ENCODE measurements around the gene ENPP4.
"Not testable (repeated sequence)": the region's sequence is repeated elsewhere in the genome, so short reads cannot be mapped to it uniquely, and the experiment has no call there.

Gene ENPP4

GRCh38 chr6:46149066-46149465 is 19.3 kb downstream of the ENPP4 start:
- H3K79me1 ChIP-seq (ENCODE audit: low read length); H3K79me2 ChIP-seq (ENCODE audit: control insufficient read depth, insufficient read depth, low read length); H4K8ac ChIP-seq (ENCODE audit: low read depth, low read length); H2BK120ac ChIP-seq (ENCODE audit: low read depth, low read length); H3K27ac ChIP-seq (ENCODE audit: low read depth, low read length); H3K36me3 ChIP-seq (ENCODE audit: control insufficient read depth, insufficient read depth, low read length); H3K4me3 ChIP-seq (ENCODE audit: low read length); H3K4ac ChIP-seq (ENCODE audit: low read depth, low read length); H3K56ac ChIP-seq (ENCODE audit: low read length); H3K27me3 ChIP-seq (ENCODE audit: insufficient read depth, low read length, poor library complexity); H3K9ac ChIP-seq (ENCODE audit: low read length); H2BK15ac ChIP-seq (replicated peaks; ENCODE audit: low read depth); H3K4me1 ChIP-seq (ENCODE audit: control insufficient read depth, low read depth, low read length); H3K4me2 ChIP-seq (ENCODE audit: low read length); H2AK5ac ChIP-seq (ENCODE audit: low read length); H3K18ac ChIP-seq (ENCODE audit: low read length); DNase-seq; H2BK5ac ChIP-seq (ENCODE audit: low read length); H3K23ac ChIP-seq (ENCODE audit: low read length); H4K5ac ChIP-seq (ENCODE audit: low read length): not testable (repeated sequence)
- WGBS (ENCODE audit: extremely low coverage, insufficient coverage, low lambda C conversion rate): no CpG with 5 or more reads among the region's 3 CpGs

- Histone ChIP-seq H2BK15ac (replicated peaks; ENCODE audit: low read depth) (no peak overlapping the region), H3K56ac (ENCODE audit: low read length) (no peak overlapping the region), H3K27ac (ENCODE audit: low read depth, low read length) (no peak overlapping the region), H4K5ac (ENCODE audit: low read length) (no peak overlapping the region), H3K18ac (ENCODE audit: low read length) (no peak overlapping the region), H3K4me2 (ENCODE audit: low read length) (no peak overlapping the region), H2AK5ac (ENCODE audit: low read length) (no peak overlapping the region), H3K79me2 (ENCODE audit: control insufficient read depth, insufficient read depth, low read length) (no peaks in the 10 kb centered on the region), H3K4me3 (ENCODE audit: low read length) (no peak overlapping the region), H3K79me1 (ENCODE audit: low read length) (no peaks in the 10 kb centered on the region), H3K27me3 (ENCODE audit: insufficient read depth, low read length, poor library complexity) (no peaks in the 10 kb centered on the region), H3K9ac (ENCODE audit: low read length) (no peak overlapping the region), H4K8ac (ENCODE audit: low read depth, low read length) (no peak overlapping the region), H3K4ac (ENCODE audit: low read depth, low read length) (no peak overlapping the region), H3K36me3 (ENCODE audit: control insufficient read depth, insufficient read depth, low read length) (no peaks in the 10 kb centered on the region), H3K4me1 (ENCODE audit: control insufficient read depth, low read depth, low read length) (no peaks in the 10 kb centered on the region), H3K23ac (ENCODE audit: low read length) (no peak overlapping the region), H2BK5ac (ENCODE audit: low read length) (no peak overlapping the region), H2BK120ac (ENCODE audit: low read depth, low read length) (no peak overlapping the region)
- no peak for DNase-seq
Observed at GRCh38 chr6:46156701-46157100, 26.9 kb downstream of the ENPP4 start.

GRCh38 chr6:46159229-46159628 is 29.4 kb downstream of the ENPP4 start:
- Histone ChIP-seq H3K9ac (ENCODE audit: low read length) (no peak overlapping the region), H2BK5ac (ENCODE audit: low read length) (no peak overlapping the region), H2BK120ac (ENCODE audit: low read depth, low read length) (no peak overlapping the region), H2BK15ac (replicated peaks; ENCODE audit: low read depth) (no peak overlapping the region), H3K56ac (ENCODE audit: low read length) (no peak overlapping the region), H4K8ac (ENCODE audit: low read depth, low read length) (no peak overlapping the region), H3K4me3 (ENCODE audit: low read length) (no peak overlapping the region), H3K79me1 (ENCODE audit: low read length) (no peaks in the 10 kb centered on the region), H3K27ac (ENCODE audit: low read depth, low read length) (no peak overlapping the region), H3K36me3 (ENCODE audit: control insufficient read depth, insufficient read depth, low read length) (no peaks in the 10 kb centered on the region), H4K5ac (ENCODE audit: low read length) (no peak overlapping the region), H2AK5ac (ENCODE audit: low read length) (no peak overlapping the region), H3K23ac (ENCODE audit: low read length) (no peak overlapping the region), H3K18ac (ENCODE audit: low read length) (no peak overlapping the region), H3K4me1 (ENCODE audit: control insufficient read depth, low read depth, low read length) (no peaks in the 10 kb centered on the region), H3K27me3 (ENCODE audit: insufficient read depth, low read length, poor library complexity) (no peaks in the 10 kb centered on the region), H3K4ac (ENCODE audit: low read depth, low read length) (no peak overlapping the region), H3K79me2 (ENCODE audit: control insufficient read depth, insufficient read depth, low read length) (no peaks in the 10 kb centered on the region), H3K4me2 (ENCODE audit: low read length) (no peak overlapping the region)
- DNase-seq: no peak

- H2BK120ac ChIP-seq (ENCODE audit: low read depth, low read length): no peak overlapping the region
- no peaks in the 10 kb centered on the region for H3K36me3 ChIP-seq (ENCODE audit: control insufficient read depth, insufficient read depth, low read length)
- H3K56ac ChIP-seq (ENCODE audit: low read length): no peak overlapping the region
- H3K79me2 ChIP-seq (ENCODE audit: control insufficient read depth, insufficient read depth, low read length): no peaks in the 10 kb centered on the region
- no peak overlapping the region for H3K4me3 ChIP-seq (ENCODE audit: low read length)
- H2BK5ac ChIP-seq (ENCODE audit: low read length): no peak overlapping the region
- H3K4me1 ChIP-seq (ENCODE audit: control insufficient read depth, low read depth, low read length): no peaks in the 10 kb centered on the region
- no peak overlapping the region for H3K18ac ChIP-seq (ENCODE audit: low read length)
- DNase-seq: no peak
- whole genome bisulfite sequencing (ENCODE audit: extremely low coverage, insufficient coverage, low lambda C conversion rate): no CpG with 5 or more reads among the region's 5 CpGs
- no peak overlapping the region for H4K5ac ChIP-seq (ENCODE audit: low read length)
- no peaks in the 10 kb centered on the region for H3K79me1 ChIP-seq (ENCODE audit: low read length)
- H4K8ac ChIP-seq (ENCODE audit: low read depth, low read length): no peak overlapping the region
- H3K27me3 ChIP-seq (ENCODE audit: insufficient read depth, low read length, poor library complexity): no peaks in the 10 kb centered on the region
- H2AK5ac ChIP-seq (ENCODE audit: low read length): no peak overlapping the region
- H3K4me2 ChIP-seq (ENCODE audit: low read length): no peak overlapping the region
- no peak overlapping the region for H3K4ac ChIP-seq (ENCODE audit: low read depth, low read length)
- H3K23ac ChIP-seq (ENCODE audit: low read length): no peak overlapping the region
- no peak overlapping the region for H2BK15ac ChIP-seq (replicated peaks; ENCODE audit: low read depth)
- no peak overlapping the region for H3K27ac ChIP-seq (ENCODE audit: low read depth, low read length)
- H3K9ac ChIP-seq (ENCODE audit: low read length): no peak overlapping the region
Observed at GRCh38 chr6:46160102-46160501, 30.3 kb downstream of the ENPP4 start.

GRCh38 chr6:46170357-46171289 is 40.8 kb downstream of the ENPP4 start, which contains the start of gene ENPP5:
Gene ENPP5, minus strand, starts transcription at chr6:46170980. Its CDS starts 2,718 bp downstream, at chr6:46168262.
- peak within 1 kb of the TSS; percentile 39 for H4K5ac ChIP-seq (ENCODE audit: low read length)
- no peak within 1 kb of the TSS for H2AK5ac ChIP-seq (ENCODE audit: low read length)
- H3K27me3 ChIP-seq (ENCODE audit: insufficient read depth, low read length, poor library complexity): no peaks in the 10 kb centered on the region
- H3K4ac ChIP-seq (ENCODE audit: low read depth, low read length): no peak within 1 kb of the TSS
- no peaks in the 10 kb centered on the region for H3K79me1 ChIP-seq (ENCODE audit: low read length)
- H3K18ac ChIP-seq (ENCODE audit: low read length): no peak within 1 kb of the TSS
- WGBS (ENCODE audit: extremely low coverage, insufficient coverage, low lambda C conversion rate): no CpG with 5 or more reads among the region's 49 CpGs
- peak within 1 kb of the TSS; percentile 90 for H3K56ac ChIP-seq (ENCODE audit: low read length)
- H3K4me3 ChIP-seq (ENCODE audit: low read length): peak within 1 kb of the TSS; percentile 62
- H3K4me2 ChIP-seq (ENCODE audit: low read length): peak within 1 kb of the TSS; percentile 93
- no peak within 1 kb of the TSS for H3K23ac ChIP-seq (ENCODE audit: low read length)
- H2BK15ac ChIP-seq (replicated peaks; ENCODE audit: low read depth): no peak within 1 kb of the TSS
- DNase-seq: peak; percentile 97
- H4K8ac ChIP-seq (ENCODE audit: low read depth, low read length): no peak within 1 kb of the TSS
- no peak within 1 kb of the TSS for H3K27ac ChIP-seq (ENCODE audit: low read depth, low read length)
- no peaks in the 10 kb centered on the region for H3K4me1 ChIP-seq (ENCODE audit: control insufficient read depth, low read depth, low read length)
- H2BK5ac ChIP-seq (ENCODE audit: low read length): no peak within 1 kb of the TSS
- H2BK120ac ChIP-seq (ENCODE audit: low read depth, low read length): no peak within 1 kb of the TSS
- no peaks in the 10 kb centered on the region for H3K36me3 ChIP-seq (ENCODE audit: control insufficient read depth, insufficient read depth, low read length)
- H3K9ac ChIP-seq (ENCODE audit: low read length): peak within 1 kb of the TSS; percentile 64
- H3K79me2 ChIP-seq (ENCODE audit: control insufficient read depth, insufficient read depth, low read length): no peaks in the 10 kb centered on the region

GRCh38 chr6:46172176-46172575 is 42.4 kb downstream of the ENPP4 start:
- no CpG with 5 or more reads among the region's 4 CpGs for WGBS (ENCODE audit: extremely low coverage, insufficient coverage, low lambda C conversion rate)
- H3K23ac ChIP-seq (ENCODE audit: low read length): no peak overlapping the region
- no peak overlapping the region for H3K9ac ChIP-seq (ENCODE audit: low read length)
- no peak overlapping the region for H2BK120ac ChIP-seq (ENCODE audit: low read depth, low read length)
- no peak overlapping the region for H3K4ac ChIP-seq (ENCODE audit: low read depth, low read length)
- no peaks in the 10 kb centered on the region for H3K36me3 ChIP-seq (ENCODE audit: control insufficient read depth, insufficient read depth, low read length)
- no peak overlapping the region for H4K8ac ChIP-seq (ENCODE audit: low read depth, low read length)
- no peak overlapping the region for H3K4me3 ChIP-seq (ENCODE audit: low read length)
- H2BK15ac ChIP-seq (replicated peaks; ENCODE audit: low read depth): no peak overlapping the region
- no peaks in the 10 kb centered on the region for H3K79me1 ChIP-seq (ENCODE audit: low read length)
- H3K56ac ChIP-seq (ENCODE audit: low read length): no peak overlapping the region
- no peak overlapping the region for H2AK5ac ChIP-seq (ENCODE audit: low read length)
- no peaks in the 10 kb centered on the region for H3K79me2 ChIP-seq (ENCODE audit: control insufficient read depth, insufficient read depth, low read length)
- no peaks in the 10 kb centered on the region for H3K4me1 ChIP-seq (ENCODE audit: control insufficient read depth, low read depth, low read length)
- H3K27ac ChIP-seq (ENCODE audit: low read depth, low read length): no peak overlapping the region
- no peak overlapping the region for H4K5ac ChIP-seq (ENCODE audit: low read length)
- H3K18ac ChIP-seq (ENCODE audit: low read length): no peak overlapping the region
- H3K4me2 ChIP-seq (ENCODE audit: low read length): no peak overlapping the region
- no peak overlapping the region for H2BK5ac ChIP-seq (ENCODE audit: low read length)
- H3K27me3 ChIP-seq (ENCODE audit: insufficient read depth, low read length, poor library complexity): peaks cover 1% of the 10 kb centered on the region
- no peak for DNase-seq

All from mesendoderm (in vitro differentiated cells).